H9 (cell line): ENCODE results near the gene ATP11B. TPM values are rescaled to one million over a fixed set of nuclear protein-coding genes. Genes with fewer than 3 reads are reported as not detected.

Experiments used
- DNase-seq: peaks from one replicate; pipeline ENCODE4 v3.0.0-alpha.2; 2017
- H2AFZ ChIP-seq: one replicate; pipeline ENCODE4 v1.6.1; 2013; ENCODE audit warnings: mild to moderate bottlenecking, low read length, control low read depth, moderate library complexity
- H2AK5ac ChIP-seq: 2 replicates; pipeline ENCODE4 v1.6.1; 2013; ENCODE audit warnings: low read length, control low read depth, mixed read lengths; ENCODE audit not compliant: insufficient read length
- H2BK120ac ChIP-seq: one replicate; pipeline ENCODE4 v1.6.1; 2013; ENCODE audit warnings: low read depth, mild to moderate bottlenecking, low read length, control low read depth, inconsistent platforms; ENCODE audit not compliant: poor library complexity, severe bottlenecking
- H2BK12ac ChIP-seq: 2 replicates; pipeline ENCODE4 v1.6.1; 2013; ENCODE audit warnings: low read length, control low read depth, mixed read lengths, low read depth; ENCODE audit not compliant: insufficient read length
- H2BK15ac ChIP-seq: 2 replicates; pipeline ENCODE4 v1.6.1; 2013; ENCODE audit warnings: low read depth, low read length, control low read depth
- H2BK20ac ChIP-seq: one replicate; pipeline ENCODE4 v1.6.1; 2013; ENCODE audit warnings: low read depth, mild to moderate bottlenecking, low read length, control low read depth, inconsistent platforms; ENCODE audit not compliant: poor library complexity, severe bottlenecking
- H2BK5ac ChIP-seq: 2 replicates; pipeline ENCODE4 v1.6.1; 2013; ENCODE audit warnings: low read length, control low read depth, mixed read lengths; ENCODE audit not compliant: insufficient read length
- H3K14ac ChIP-seq: 2 replicates; pipeline ENCODE4 v1.6.1; 2013; ENCODE audit warnings: low read length, control low read depth; ENCODE audit not compliant: insufficient read depth
- H3K18ac ChIP-seq: 2 replicates; pipeline ENCODE4 v1.6.1; 2013; ENCODE audit warnings: low read depth, mild to moderate bottlenecking, mixed read lengths, low read length, control low read depth; ENCODE audit not compliant: insufficient read length
- H3K23ac ChIP-seq: 2 replicates; pipeline ENCODE4 v1.6.1; 2013; ENCODE audit warnings: low read length, control low read depth, mixed read lengths, low read depth; ENCODE audit not compliant: insufficient read length
- H3K23me2 ChIP-seq: 2 replicates; pipeline ENCODE4 v1.6.1; 2013; ENCODE audit warnings: low read depth, mild to moderate bottlenecking, mixed read lengths, low read length, control low read depth; ENCODE audit not compliant: insufficient read length, poor library complexity, severe bottlenecking
- H3K27ac ChIP-seq: 2 replicates; pipeline ENCODE4 v1.5.1; 2013; ENCODE audit warnings: low read length, control low read depth, mixed read lengths, low read depth; ENCODE audit not compliant: insufficient read length
- H3K27me3 ChIP-seq: 2 replicates; pipeline ENCODE4 v1.6.1; 2013; ENCODE audit warnings: low read length, control low read depth, inconsistent platforms; ENCODE audit not compliant: insufficient read depth
- H3K4ac ChIP-seq: 2 replicates; pipeline ENCODE4 v1.6.1; 2013; ENCODE audit warnings: low read depth, mild to moderate bottlenecking, control low read depth, inconsistent platforms, low read length, moderate library complexity
- H3K4me1 ChIP-seq: 2 replicates; pipeline ENCODE4 v1.6.1; 2013; ENCODE audit warnings: low read length, control low read depth, inconsistent platforms; ENCODE audit not compliant: insufficient read depth
- H3K4me2 ChIP-seq: 2 replicates; pipeline ENCODE4 v1.6.1; 2013; ENCODE audit warnings: low read length, control low read depth, mixed read lengths; ENCODE audit not compliant: insufficient read length, insufficient read depth
- H3K56ac ChIP-seq: 2 replicates; pipeline ENCODE4 v1.6.1; 2013; ENCODE audit warnings: low read depth, mild to moderate bottlenecking, mixed read lengths, low read length, control low read depth; ENCODE audit not compliant: insufficient read length
- H3K79me1 ChIP-seq: 2 replicates; pipeline ENCODE4 v1.6.1; 2013; ENCODE audit warnings: low read depth, mild to moderate bottlenecking, moderate library complexity, low read length, control low read depth, inconsistent platforms; ENCODE audit not compliant: insufficient read depth, poor library complexity, severe bottlenecking
- H3K79me2 ChIP-seq: 2 replicates; pipeline ENCODE4 v1.6.1; 2013; ENCODE audit warnings: low read length, control low read depth, inconsistent platforms; ENCODE audit not compliant: insufficient read depth
- H3K9ac ChIP-seq: 2 replicates; pipeline ENCODE4 v1.6.1; 2013; ENCODE audit warnings: low read length, control low read depth, mixed read lengths; ENCODE audit not compliant: insufficient read length; ENCODE audit errors: extremely low read depth
- H3K9me3 ChIP-seq: one replicate; pipeline ENCODE4 v1.6.1; 2013; ENCODE audit warnings: low read depth, low read length, inconsistent platforms; ENCODE audit not compliant: control insufficient read depth
- H3T11ph ChIP-seq: one replicate; pipeline ENCODE4 v1.6.1; 2013; ENCODE audit warnings: mild to moderate bottlenecking, low read length, control low read depth, inconsistent platforms
- H4K20me1 ChIP-seq: one replicate; pipeline ENCODE4 v1.6.1; 2013; ENCODE audit not compliant: control insufficient read depth, insufficient read length, insufficient read depth
- H4K5ac ChIP-seq: 2 replicates; pipeline ENCODE4 v1.6.1; 2013; ENCODE audit warnings: low read depth, mild to moderate bottlenecking, mixed read lengths, low read length, control low read depth; ENCODE audit not compliant: insufficient read length
- H4K8ac ChIP-seq: replicated peaks from 2 replicates; pipeline ENCODE4 v1.6.1; 2013; ENCODE audit warnings: low read length, control low read depth, mixed read lengths, low read depth; ENCODE audit not compliant: insufficient read length
- H4K91ac ChIP-seq: 2 replicates; pipeline ENCODE4 v1.6.1; 2013; ENCODE audit warnings: low read depth, mild to moderate bottlenecking, moderate library complexity, mixed read lengths, low read length, control low read depth; ENCODE audit not compliant: insufficient read length
- H3K27ac Mint-ChIP-seq, 3 experiments: 2 replicates in 2 of 3; 3 replicates in 1 of 3; pipeline ENCODE4 v1.8.0; 2020 to 2021; ENCODE audit warnings: mixed read lengths in 3 of 3, mild to moderate bottlenecking in 1 of 3, moderate library complexity in 1 of 3
- H3K27me3 Mint-ChIP-seq: 2 replicates; pipeline ENCODE4 v1.8.0; 2021; ENCODE audit warnings: low read depth, mild to moderate bottlenecking, moderate library complexity, mixed read lengths
- H3K36me3 Mint-ChIP-seq, 3 experiments: 2 replicates in 2 of 3; 3 replicates in 1 of 3; pipeline ENCODE4 v1.8.0; 2020 to 2021; ENCODE audit warnings: low read depth in 3 of 3, mixed read lengths in 3 of 3; ENCODE audit not compliant: insufficient read depth in 1 of 3
- H3K4me1 Mint-ChIP-seq, 2 experiments: 2 replicates each; pipeline ENCODE4 v1.8.0; 2020; ENCODE audit warnings: mixed read lengths in 2 of 2
- H3K4me3 Mint-ChIP-seq, 2 experiments: 2 replicates in 1 of 2; 3 replicates in 1 of 2; pipeline ENCODE4 v1.8.0; 2020 to 2021; ENCODE audit warnings: mild to moderate bottlenecking in 2 of 2, mixed read lengths in 2 of 2, moderate library complexity in 1 of 2
- H3K9me3 Mint-ChIP-seq, 2 experiments: 2 replicates in 1 of 2; 3 replicates in 1 of 2; pipeline ENCODE4 v1.8.0; 2020; ENCODE audit warnings: mild to moderate bottlenecking in 2 of 2, mixed read lengths in 2 of 2, moderate library complexity in 1 of 2
- CTCF ChIP-seq: fragments of 200-600 bp; sonication (generic); conservative IDR thresholded peaks from 3 replicates; pipeline ENCODE4 v1.8.0; 2021; ENCODE audit warnings: antibody characterized with exemption, mild to moderate bottlenecking
- WGBS: extraction: QIAGEN DNeasy Blood & Tissue Kit; methylation state at CpG from one replicate; pipeline ENCODE4 v1.1.7; 2013; ENCODE audit warnings: missing lambda C conversion rate, low lambda C conversion rate, mixed read lengths; ENCODE audit not compliant: insufficient read length; ENCODE audit errors: extremely low coverage; 5-methylcytosine and 5-hydroxymethylcytosine counted together
- total RNA-seq: library from RNA; stranded (reverse); gene quantifications from 2 replicates; pipeline ENCODE4 v1.2.1, GENCODE V29; 2021

Gene ATP11B
- total RNA-seq, 1 experiment from 2014 or later: 30.0 TPM

DNA sequence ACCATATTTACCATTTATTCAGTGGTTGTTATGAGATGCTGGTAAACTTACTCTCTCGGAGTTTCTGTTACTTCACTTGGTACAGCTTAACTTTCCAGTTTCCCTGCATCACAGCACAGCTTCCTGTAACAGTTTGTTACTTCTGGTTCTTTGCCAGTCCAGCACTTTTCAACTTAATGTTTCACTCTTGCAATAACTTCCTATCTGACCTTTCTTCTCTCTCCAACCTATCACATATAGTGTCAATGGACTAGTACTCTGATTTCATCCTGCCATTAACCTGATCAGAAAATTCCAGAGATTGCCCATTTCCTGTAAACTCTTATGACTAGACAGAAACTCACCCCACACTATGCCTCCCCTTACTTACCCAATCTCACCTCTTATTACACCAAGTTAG lies 3.9 kb upstream of the ATP11B start:
- Histone ChIP-seq H3K23me2 (peaks cover 6% of the 10 kb centered on the region), H3K79me1 (no peaks in the 10 kb centered on the region), H3K4me1 (no peaks in the 10 kb centered on the region), H3K23ac (no peak overlapping the region), H4K91ac (no peak overlapping the region), H3K18ac (no peak overlapping the region), H2BK12ac (no peak overlapping the region), H3K14ac (no peak overlapping the region), H3K4me2 (no peak overlapping the region), H3K27ac (no peak overlapping the region), H4K5ac (no peak overlapping the region), H2BK120ac (no peak overlapping the region), H3K56ac (no peak overlapping the region), H3T11ph (no peak overlapping the region), H3K9me3 (no peaks in the 10 kb centered on the region), H3K27me3 (no peaks in the 10 kb centered on the region), H2BK5ac (no peak overlapping the region), H3K79me2 (no peaks in the 10 kb centered on the region), H3K4ac (no peak overlapping the region), H2AK5ac (no peak overlapping the region), H2BK20ac (no peak overlapping the region), H4K20me1 (no peaks in the 10 kb centered on the region), H3K9ac (no peak overlapping the region), H2AFZ (no peak overlapping the region), H4K8ac (no peak overlapping the region), H2BK15ac (no peak overlapping the region)
- H3K4me1 Mint-ChIP-seq: peaks cover under 1 to 7% of the 10 kb centered on the region in 2 experiments; a peak in 3 of 4 replicates
- TF ChIP-seq CTCF: no peak
- peaks cover 9% of the 10 kb centered on the region for H3K27me3 Mint-ChIP-seq
- WGBS: no CpG with 5 or more reads among the region's 1 CpG
- no peak overlapping the region for H3K27ac Mint-ChIP-seq
- no peaks in the 10 kb centered on the region; a peak in 1 of 5 replicates for H3K9me3 Mint-ChIP-seq
- H3K4me3 Mint-ChIP-seq: no peak overlapping the region
- DNase-seq: no peak
- peaks cover 0 to 3% (median 0%) of the 10 kb centered on the region in 3 experiments; a peak in 1 of 7 replicates for H3K36me3 Mint-ChIP-seq
